HL-60 (cell line): ENCODE measurements around the gene RAC2.

Experiments
- DNase-seq, 2 experiments: peaks; one replicate each; pipeline ENCODE4 v3.0.0-alpha.2; 2010 to 2020; ENCODE audit warnings: low read depth in 1 of 2, low spot score in 1 of 2
- H3K27ac ChIP-seq: fragments of 250-450 bp; sonication (Bioruptor Pico); replicated peaks from 2 replicates; pipeline ENCODE4 v1.5.1; 2020; ENCODE audit warnings: mild to moderate bottlenecking, moderate library complexity
- H3K27me3 ChIP-seq: fragments of 250-450 bp; sonication (Bioruptor Pico); 2 replicates; pipeline ENCODE4 v1.5.1; 2021; ENCODE audit warnings: mild to moderate bottlenecking, moderate library complexity; ENCODE audit not compliant: insufficient read depth, poor library complexity, severe bottlenecking
- H3K4me3 ChIP-seq: replicated peaks from 2 replicates; pipeline ENCODE4 v1.5.1; 2011; ENCODE audit warnings: mild to moderate bottlenecking, control low read depth, low read length; ENCODE audit not compliant: insufficient read depth
- GABPA ChIP-seq: IDR thresholded peaks from 2 replicates; pipeline ENCODE4 v1.6.1; 2012; ENCODE audit warnings: low read depth
- POLR2AphosphoS5 ChIP-seq: IDR thresholded peaks from 2 replicates; pipeline ENCODE4 v1.6.1; 2012; ENCODE audit warnings: low read depth
- SPI1 ChIP-seq: IDR thresholded peaks from 2 replicates; pipeline ENCODE4 v1.6.1; 2012; ENCODE audit warnings: low read depth, mild to moderate bottlenecking, borderline replicate concordance
- TF ChIP-seq, protein P1 (sequence below): IDR thresholded peaks from one replicate; pipeline ENCODE4 v1.5.1; 2011; ENCODE audit warnings: low read length, control low read depth, inconsistent platforms; ENCODE audit not compliant: insufficient read depth
- TF ChIP-seq, protein P2 (sequence below): IDR thresholded peaks from 2 replicates; pipeline ENCODE4 v1.6.1; 2012; ENCODE audit warnings: low read depth; ENCODE audit not compliant: insufficient replicate concordance

RAC2 gene

DNA sequence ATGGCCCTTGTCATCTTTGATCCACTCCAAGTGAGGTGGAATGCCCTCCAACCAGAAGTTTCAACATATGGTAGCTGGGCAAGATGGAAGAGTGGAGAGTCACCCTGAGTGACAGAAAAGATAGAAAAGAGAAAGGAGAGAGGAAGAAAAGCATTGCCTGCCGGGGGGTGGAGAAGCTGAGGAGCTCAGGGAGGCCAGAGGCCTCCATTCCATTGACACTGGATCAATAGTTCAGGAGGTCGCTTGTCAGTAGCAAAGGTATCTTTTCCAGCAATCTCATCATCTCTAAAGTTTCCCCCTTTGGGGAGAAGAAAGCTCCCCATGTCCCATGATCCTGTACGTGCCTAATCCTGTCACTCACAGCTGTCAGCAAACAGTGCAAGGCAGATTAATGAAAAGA, 49.3 kb downstream of the RAC2 start:
- no peak for DNase-seq
- Histone ChIP-seq H3K27ac (no peak overlapping the region), H3K4me3 (no peak overlapping the region), H3K27me3 (no peaks in the 10 kb centered on the region)
- TF ChIP-seq, protein P1, sequence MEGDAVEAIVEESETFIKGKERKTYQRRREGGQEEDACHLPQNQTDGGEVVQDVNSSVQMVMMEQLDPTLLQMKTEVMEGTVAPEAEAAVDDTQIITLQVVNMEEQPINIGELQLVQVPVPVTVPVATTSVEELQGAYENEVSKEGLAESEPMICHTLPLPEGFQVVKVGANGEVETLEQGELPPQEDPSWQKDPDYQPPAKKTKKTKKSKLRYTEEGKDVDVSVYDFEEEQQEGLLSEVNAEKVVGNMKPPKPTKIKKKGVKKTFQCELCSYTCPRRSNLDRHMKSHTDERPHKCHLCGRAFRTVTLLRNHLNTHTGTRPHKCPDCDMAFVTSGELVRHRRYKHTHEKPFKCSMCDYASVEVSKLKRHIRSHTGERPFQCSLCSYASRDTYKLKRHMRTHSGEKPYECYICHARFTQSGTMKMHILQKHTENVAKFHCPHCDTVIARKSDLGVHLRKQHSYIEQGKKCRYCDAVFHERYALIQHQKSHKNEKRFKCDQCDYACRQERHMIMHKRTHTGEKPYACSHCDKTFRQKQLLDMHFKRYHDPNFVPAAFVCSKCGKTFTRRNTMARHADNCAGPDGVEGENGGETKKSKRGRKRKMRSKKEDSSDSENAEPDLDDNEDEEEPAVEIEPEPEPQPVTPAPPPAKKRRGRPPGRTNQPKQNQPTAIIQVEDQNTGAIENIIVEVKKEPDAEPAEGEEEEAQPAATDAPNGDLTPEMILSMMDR: no peak
- TF ChIP-seq POLR2AphosphoS5 (no peak), GABPA (no peak), SPI1 (no peak)
- TF ChIP-seq, protein P2, sequence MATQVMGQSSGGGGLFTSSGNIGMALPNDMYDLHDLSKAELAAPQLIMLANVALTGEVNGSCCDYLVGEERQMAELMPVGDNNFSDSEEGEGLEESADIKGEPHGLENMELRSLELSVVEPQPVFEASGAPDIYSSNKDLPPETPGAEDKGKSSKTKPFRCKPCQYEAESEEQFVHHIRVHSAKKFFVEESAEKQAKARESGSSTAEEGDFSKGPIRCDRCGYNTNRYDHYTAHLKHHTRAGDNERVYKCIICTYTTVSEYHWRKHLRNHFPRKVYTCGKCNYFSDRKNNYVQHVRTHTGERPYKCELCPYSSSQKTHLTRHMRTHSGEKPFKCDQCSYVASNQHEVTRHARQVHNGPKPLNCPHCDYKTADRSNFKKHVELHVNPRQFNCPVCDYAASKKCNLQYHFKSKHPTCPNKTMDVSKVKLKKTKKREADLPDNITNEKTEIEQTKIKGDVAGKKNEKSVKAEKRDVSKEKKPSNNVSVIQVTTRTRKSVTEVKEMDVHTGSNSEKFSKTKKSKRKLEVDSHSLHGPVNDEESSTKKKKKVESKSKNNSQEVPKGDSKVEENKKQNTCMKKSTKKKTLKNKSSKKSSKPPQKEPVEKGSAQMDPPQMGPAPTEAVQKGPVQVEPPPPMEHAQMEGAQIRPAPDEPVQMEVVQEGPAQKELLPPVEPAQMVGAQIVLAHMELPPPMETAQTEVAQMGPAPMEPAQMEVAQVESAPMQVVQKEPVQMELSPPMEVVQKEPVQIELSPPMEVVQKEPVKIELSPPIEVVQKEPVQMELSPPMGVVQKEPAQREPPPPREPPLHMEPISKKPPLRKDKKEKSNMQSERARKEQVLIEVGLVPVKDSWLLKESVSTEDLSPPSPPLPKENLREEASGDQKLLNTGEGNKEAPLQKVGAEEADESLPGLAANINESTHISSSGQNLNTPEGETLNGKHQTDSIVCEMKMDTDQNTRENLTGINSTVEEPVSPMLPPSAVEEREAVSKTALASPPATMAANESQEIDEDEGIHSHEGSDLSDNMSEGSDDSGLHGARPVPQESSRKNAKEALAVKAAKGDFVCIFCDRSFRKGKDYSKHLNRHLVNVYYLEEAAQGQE: no peak

DNA sequence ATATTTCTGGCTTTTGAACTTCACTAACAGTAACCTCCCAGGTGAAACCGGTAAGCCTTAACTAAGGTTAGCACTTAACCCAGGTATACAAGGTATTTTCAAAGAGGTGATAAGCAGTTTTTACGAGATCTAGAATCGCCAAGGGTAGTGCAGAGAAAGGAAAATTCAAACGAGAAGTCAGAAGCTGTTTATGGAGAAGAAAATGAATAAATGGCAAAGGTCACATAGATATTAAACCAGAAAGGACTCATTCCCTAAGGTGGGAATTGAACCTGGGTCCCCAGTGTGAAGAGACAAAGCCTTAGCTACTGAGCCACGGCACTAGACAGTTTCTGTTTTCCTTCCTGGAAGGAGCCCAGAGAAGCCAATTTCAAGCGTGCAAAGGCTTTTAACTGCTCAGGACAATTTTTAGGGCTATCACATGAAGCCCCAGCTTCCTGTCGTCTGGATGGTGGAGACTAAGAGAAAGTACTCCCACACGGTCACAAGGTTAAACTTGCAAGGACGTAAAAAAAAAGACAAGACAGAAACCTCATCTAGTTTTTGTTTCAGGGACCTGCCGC, 50.4 kb downstream of the RAC2 start:
- H3K4me3 ChIP-seq: no peak overlapping the region
- no peaks in the 10 kb centered on the region for H3K27me3 ChIP-seq
- no peak overlapping the region for H3K27ac ChIP-seq
- TF ChIP-seq, protein P1: no peak
- TF ChIP-seq, protein P2: no peak
- TF ChIP-seq GABPA: no peak
- TF ChIP-seq POLR2AphosphoS5: no peak
- no peak for TF ChIP-seq SPI1
- peak in 1 of 2 experiments; percentile 37 for DNase-seq

DNA sequence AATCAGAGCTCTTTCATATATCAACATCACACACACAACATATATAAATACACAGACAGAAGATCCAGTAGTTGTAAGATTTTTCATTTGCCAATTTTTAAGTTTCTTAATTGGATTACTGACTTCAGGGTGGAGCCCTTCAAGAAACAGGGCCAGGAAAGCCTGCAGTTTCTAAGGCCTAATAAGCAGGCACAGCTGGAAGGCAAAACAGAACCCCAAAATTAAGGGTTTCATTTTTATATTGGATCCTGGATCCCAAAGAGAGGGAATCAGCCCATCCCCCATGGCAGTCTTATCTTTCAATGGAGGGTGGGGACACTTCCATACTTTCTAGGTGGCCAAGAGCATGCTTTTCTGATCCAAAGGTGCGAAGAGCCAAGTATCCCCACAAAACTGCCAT, 51.3 kb downstream of the RAC2 start:
- H3K27me3 ChIP-seq: no peaks in the 10 kb centered on the region
- TF ChIP-seq GABPA (no peak), SPI1 (no peak), POLR2AphosphoS5 (no peak)
- TF ChIP-seq, protein P2: no peak
- TF ChIP-seq, protein P1: no peak
- DNase-seq: no peak
- H3K4me3 ChIP-seq: no peak overlapping the region
- H3K27ac ChIP-seq: no peak overlapping the region
